Prostate gland (tissue), 2 donors: ENCODE measurements around the gene TPPP3. TPM values are rescaled to one million over a fixed set of nuclear protein-coding genes. Genes with fewer than 3 reads are reported as not detected.

Experiments used
- DNase-seq: peaks from one replicate; pipeline ENCODE4 v3.0.0-alpha.2; 2019; ENCODE audit warnings: low spot score
- H3K27ac ChIP-seq, 2 donors: fragments of 200-600 bp; sonication (generic); 2 replicates each; pipeline ENCODE4 v1.5.1; 2017 to 2019
- H3K27me3 ChIP-seq: fragments of 200-600 bp; sonication (generic); replicated peaks from 2 replicates; pipeline ENCODE4 v1.5.1; 2019; ENCODE audit not compliant: insufficient read depth
- H3K36me3 ChIP-seq, 2 donors: fragments of 200-600 bp; sonication (generic); 1 replicate in 1 of 2; 2 replicates in 1 of 2; pipeline versions ENCODE4 v1.5.1 to v1.8.1; 2017 to 2019
- H3K4me1 ChIP-seq: fragments of 200-600 bp; sonication (generic); replicated peaks from 2 replicates; pipeline ENCODE4 v1.5.1; 2019
- H3K4me3 ChIP-seq, 2 donors: fragments of 200-600 bp; sonication (generic); 2 replicates each; pipeline ENCODE4 v1.5.1; 2017 to 2019
- H3K9me3 ChIP-seq: fragments of 200-600 bp; sonication (generic); 2 replicates; pipeline ENCODE4 v1.5.1; 2017
- CTCF ChIP-seq, 4 experiments: fragments of 200-600 bp in 2 of 4; fragments of 450-650 bp in 2 of 4; sonication (generic) in 2 of 4; IDR thresholded peaks; 1 replicate in 3 of 4; 2 replicates in 1 of 4; pipeline ENCODE4 v1.5.1; 2016 to 2019; ENCODE audit warnings: antibody characterized with exemption in 4 of 4, mild to moderate bottlenecking in 2 of 4, moderate library complexity in 2 of 4
- POLR2A ChIP-seq: fragments of 450-650 bp; IDR thresholded peaks from one replicate; pipeline ENCODE4 v1.6.1; 2016; ENCODE audit warnings: antibody characterized with exemption, mild to moderate bottlenecking
- POLR2AphosphoS5 ChIP-seq: sonication (generic); formaldehyde crosslinking; IDR thresholded peaks from one replicate; pipeline ENCODE4 v1.6.1; 2017; ENCODE audit warnings: antibody characterized with exemption
- WGBS: methylation state at CpG from one replicate; pipeline ENCODE4 v1.1.5; 2018; 5-methylcytosine and 5-hydroxymethylcytosine counted together
- intact Hi-C: fragments of 100-400 bp; cut with DNase I; formaldehyde crosslinking; loops from one replicate; pipeline ENCODE4 v1.14.2; 2022
- total RNA-seq, 2 donors: library from RNA; depleted of rRNA; stranded (reverse); fragments of >200 nt; gene quantifications; one replicate each; pipeline ENCODE4 v1.1.0, GENCODE V29; 2016

The TPPP3 gene
- total RNA-seq, 2 donors from 2014 or later: 3.4 to 10.0 TPM

GRCh38 chr16:67390816-67391423, 2.4 kb downstream of the TPPP3 start:
- Histone ChIP-seq H3K27ac (no peak overlapping the region), H3K4me1 (peaks cover 6% of the 10 kb centered on the region), H3K36me3 (no peaks in the 10 kb centered on the region), H3K9me3 (no peaks in the 10 kb centered on the region), H3K4me3 (no peak overlapping the region), H3K27me3 (no peaks in the 10 kb centered on the region)
- TF ChIP-seq POLR2A (no peak), CTCF (IDR thresholded peaks at IDR 0.05) (no peak), POLR2AphosphoS5 (no peak)
- intact Hi-C loops: loop anchor here (10.0 kb wide), 1 partner anchor 106 kb away; no protein-coding TSS in a partner anchor
- WGBS: 89% methylated on average over 11 of the region's 11 CpGs
- no peak for DNase-seq

GRCh38 chr16:67389911-67390815, 3.1 kb downstream of the TPPP3 start:
- Histone ChIP-seq H3K4me1 (peaks cover 5% of the 10 kb centered on the region), H3K9me3 (no peaks in the 10 kb centered on the region), H3K27me3 (no peaks in the 10 kb centered on the region), H3K4me3 (no peak overlapping the region), H3K36me3 (no peaks in the 10 kb centered on the region), H3K27ac (no peak overlapping the region)
- 84% methylated on average over 26 of the region's 27 CpGs for WGBS
- TF ChIP-seq CTCF (IDR thresholded peaks at IDR 0.05) (no peak), POLR2A (no peak), POLR2AphosphoS5 (no peak)
- no peak for DNase-seq
- intact Hi-C loops: loop anchor here (10.0 kb wide), 1 partner anchor 105 kb away; no protein-coding TSS in a partner anchor

- TF ChIP-seq POLR2A (no peak), CTCF (IDR thresholded peaks at IDR 0.05) (no peak), POLR2AphosphoS5 (no peak)
- Histone ChIP-seq H3K9me3 (no peaks in the 10 kb centered on the region), H3K36me3 (no peaks in the 10 kb centered on the region), H3K27me3 (no peaks in the 10 kb centered on the region), H3K27ac (no peak overlapping the region), H3K4me3 (no peak overlapping the region), H3K4me1 (peaks cover under 1% of the 10 kb centered on the region)
- no peak for DNase-seq
- intact Hi-C loops: no loop called here
- 97% methylated on average over 2 of the region's 2 CpGs for WGBS
These were observed 4.7 kb downstream of the TPPP3 start for GRCh38 chr16:67388591-67388990.

- no peak for DNase-seq
- H3K4me3 ChIP-seq: no peak overlapping the region
- intact Hi-C loops: no loop called here
- H3K36me3 ChIP-seq: no peaks in the 10 kb centered on the region
- no peaks in the 10 kb centered on the region for H3K4me1 ChIP-seq
- no peaks in the 10 kb centered on the region for H3K27me3 ChIP-seq
- TF ChIP-seq CTCF (IDR thresholded peaks at IDR 0.05) (no peak), POLR2A (no peak), POLR2AphosphoS5 (no peak)
- no peaks in the 10 kb centered on the region for H3K9me3 ChIP-seq
- no peak overlapping the region for H3K27ac ChIP-seq
- 88% methylated on average over 8 of the region's 8 CpGs for WGBS
These were observed 5.1 kb downstream of the TPPP3 start for GRCh38 chr16:67388191-67388590.
